DND-41 (cell line): ENCODE measurements around the gene TMEM44.
"Not testable (repeated sequence)": the region's sequence is repeated elsewhere in the genome, so short reads cannot be mapped to it uniquely, and the experiment has no call there.

Experiments used
- EZH2 ChIP-seq: IDR thresholded peaks from 3 replicates; pipeline ENCODE4 v1.6.1; 2012; ENCODE audit warnings: borderline replicate concordance, low read depth, mild to moderate bottlenecking, moderate library complexity, low read length, inconsistent platforms; ENCODE audit not compliant: severe bottlenecking
- TF ChIP-seq, protein P1 (sequence below): IDR thresholded peaks from 2 replicates; pipeline ENCODE4 v1.5.1; 2012; ENCODE audit warnings: borderline replicate concordance, low read length, moderate library complexity, mild to moderate bottlenecking; ENCODE audit not compliant: poor library complexity, severe bottlenecking; ENCODE audit errors: extremely low read depth

- TF ChIP-seq, protein P1, sequence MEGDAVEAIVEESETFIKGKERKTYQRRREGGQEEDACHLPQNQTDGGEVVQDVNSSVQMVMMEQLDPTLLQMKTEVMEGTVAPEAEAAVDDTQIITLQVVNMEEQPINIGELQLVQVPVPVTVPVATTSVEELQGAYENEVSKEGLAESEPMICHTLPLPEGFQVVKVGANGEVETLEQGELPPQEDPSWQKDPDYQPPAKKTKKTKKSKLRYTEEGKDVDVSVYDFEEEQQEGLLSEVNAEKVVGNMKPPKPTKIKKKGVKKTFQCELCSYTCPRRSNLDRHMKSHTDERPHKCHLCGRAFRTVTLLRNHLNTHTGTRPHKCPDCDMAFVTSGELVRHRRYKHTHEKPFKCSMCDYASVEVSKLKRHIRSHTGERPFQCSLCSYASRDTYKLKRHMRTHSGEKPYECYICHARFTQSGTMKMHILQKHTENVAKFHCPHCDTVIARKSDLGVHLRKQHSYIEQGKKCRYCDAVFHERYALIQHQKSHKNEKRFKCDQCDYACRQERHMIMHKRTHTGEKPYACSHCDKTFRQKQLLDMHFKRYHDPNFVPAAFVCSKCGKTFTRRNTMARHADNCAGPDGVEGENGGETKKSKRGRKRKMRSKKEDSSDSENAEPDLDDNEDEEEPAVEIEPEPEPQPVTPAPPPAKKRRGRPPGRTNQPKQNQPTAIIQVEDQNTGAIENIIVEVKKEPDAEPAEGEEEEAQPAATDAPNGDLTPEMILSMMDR, result not testable (repeated sequence)
- TF ChIP-seq EZH2, result not testable (repeated sequence)
Observed at GRCh38 chr3:194545538-194545937, 87.7 kb downstream of the TMEM44 start.
